Keratinocyte (primary cell): ENCODE results near the gene DIAPH2. TPM values are rescaled to one million over a fixed set of nuclear protein-coding genes. Genes with fewer than 3 reads are reported as not detected.

ENCODE experiments used
- DNase-seq: peaks from one replicate; pipeline ENCODE4 v3.0.0-alpha.2; 2011; ENCODE audit warnings: low read depth, missing footprints, low spot score
- FAIRE-seq: peaks from 2 replicates; lab custom pipeline; 2011; peaks lifted over from hg19 to GRCh38; lab: Jason Lieb, UNC
- H2AFZ ChIP-seq: 2 replicates; pipeline ENCODE4 v1.6.0; 2012; ENCODE audit warnings: low read length, control low read depth, inconsistent platforms; ENCODE audit not compliant: control insufficient read depth
- H3K27ac ChIP-seq: 2 replicates; pipeline ENCODE4 v1.5.1; 2011; ENCODE audit warnings: low read length; ENCODE audit not compliant: control insufficient read depth, insufficient read depth
- H3K27me3 ChIP-seq: 3 replicates; pipeline ENCODE4 v1.6.0; 2011; ENCODE audit warnings: low read length; ENCODE audit not compliant: control insufficient read depth, insufficient read depth; ENCODE audit errors: extremely low read depth
- H3K36me3 ChIP-seq, 2 experiments: 2 replicates in 1 of 2; 3 replicates in 1 of 2; pipeline ENCODE4 v1.5.1; 2011; ENCODE audit warnings: low read length in 2 of 2, mild to moderate bottlenecking in 1 of 2; ENCODE audit not compliant: control insufficient read depth in 2 of 2, insufficient read depth in 2 of 2; ENCODE audit errors: extremely low read depth in 1 of 2
- H3K4me1 ChIP-seq: 3 replicates; pipeline ENCODE4 v1.5.1; 2011; ENCODE audit warnings: low read length; ENCODE audit not compliant: control insufficient read depth, insufficient read depth; ENCODE audit errors: extremely low read depth
- H3K4me2 ChIP-seq: 3 replicates; pipeline ENCODE4 v1.6.0; 2011; ENCODE audit warnings: low read depth, low read length; ENCODE audit not compliant: control insufficient read depth, insufficient read depth; ENCODE audit errors: extremely low read depth
- H3K4me3 ChIP-seq, 3 experiments: fragments of 200-600 bp in 1 of 3; sonication (generic) in 1 of 3; 2 replicates in 2 of 3; 3 replicates in 1 of 3; pipeline ENCODE4 v1.5.1; 2011 to 2016; ENCODE audit warnings: low read length in 3 of 3, mild to moderate bottlenecking in 3 of 3, control low read depth in 2 of 3, inconsistent platforms in 1 of 3, low read depth in 1 of 3, mixed read lengths in 1 of 3, mixed run types in 1 of 3, moderate library complexity in 1 of 3; ENCODE audit not compliant: control insufficient read depth in 2 of 3, insufficient read depth in 2 of 3; ENCODE audit errors: extremely low read depth in 1 of 3
- H3K79me2 ChIP-seq: 2 replicates; pipeline ENCODE4 v1.6.0; 2012; ENCODE audit warnings: low read length; ENCODE audit not compliant: control insufficient read depth, insufficient read depth
- H3K9ac ChIP-seq: 3 replicates; pipeline ENCODE4 v1.6.0; 2011; ENCODE audit warnings: low read length; ENCODE audit not compliant: control insufficient read depth, insufficient read depth; ENCODE audit errors: extremely low read depth
- H3K9me1 ChIP-seq: 3 replicates; pipeline ENCODE4 v1.6.0; 2011; ENCODE audit warnings: low read length; ENCODE audit not compliant: control insufficient read depth, insufficient read depth; ENCODE audit errors: extremely low read depth
- H3K9me3 ChIP-seq: 2 replicates; pipeline ENCODE4 v1.5.1; 2012; ENCODE audit warnings: low read depth, low read length; ENCODE audit not compliant: control insufficient read depth
- H4K20me1 ChIP-seq: 3 replicates; pipeline ENCODE4 v1.6.0; 2011; ENCODE audit warnings: low read length; ENCODE audit not compliant: control insufficient read depth, insufficient read depth; ENCODE audit errors: extremely low read depth
- CTCF ChIP-seq, 3 experiments: IDR thresholded peaks in 1 of 3; conservative IDR thresholded peaks in 1 of 3; optimal IDR thresholded peaks in 1 of 3; 2 replicates in 2 of 3; 3 replicates in 1 of 3; pipeline versions ENCODE3 to v1.5.1; 2011; ENCODE audit warnings: low read length in 3 of 3, mild to moderate bottlenecking in 3 of 3, moderate library complexity in 2 of 3, control low read depth in 1 of 3, inconsistent platforms in 1 of 3; ENCODE audit not compliant: insufficient read depth in 2 of 3; ENCODE audit errors: extremely low read depth in 1 of 3
- EZH2 ChIP-seq: IDR thresholded peaks from one replicate; pipeline ENCODE4 v1.6.1; 2012; ENCODE audit warnings: inconsistent platforms, mild to moderate bottlenecking, low read length, moderate library complexity
- dilution Hi-C: fragments of 300-500 bp; cut with MboI; formaldehyde crosslinking; loops from one replicate; pipeline ENCODE4 v1.7.0; 2020; ENCODE audit warnings: low sequenced_read_pairs; ENCODE audit not compliant: extremely low pct_ligation_motif_present
- polyA plus RNA-seq, 5 experiments: library from polyadenylated mRNA; depleted of rRNA in 3 of 5; stranded (reverse) in 3 of 5; stranded (forward) in 1 of 5; unstranded in 1 of 5; fragments of >200 nt; gene quantifications; 1 replicate in 1 of 5; 2 replicates in 3 of 5; 3 replicates in 1 of 5; pipeline versions ENCODE4 v1.2.1 to v1.2.3, GENCODE V29; 2011 to 2012; ENCODE audit warnings: missing spikeins in 2 of 5, low read depth in 1 of 5, low replicate concordance in 1 of 5

The DIAPH2 gene
- polyA plus RNA-seq, 1 donor (not counting 4 experiments of a cell fraction or from before 2014, with no cell fraction given), result 7.4 TPM

GRCh38 chrX:97334850-97335249 lies 650.2 kb downstream of the DIAPH2 start:
- Histone ChIP-seq H2AFZ (no peak overlapping the region), H3K4me3 (no peak overlapping the region), H3K9me3 (no peaks in the 10 kb centered on the region), H3K79me2 (no peaks in the 10 kb centered on the region), H3K4me2 (no peak overlapping the region), H3K27ac (no peak overlapping the region), H4K20me1 (no peaks in the 10 kb centered on the region), H3K9me1 (no peaks in the 10 kb centered on the region), H3K9ac (no peak overlapping the region), H3K4me1 (no peaks in the 10 kb centered on the region), H3K36me3 (no peaks in the 10 kb centered on the region), H3K27me3 (no peaks in the 10 kb centered on the region)
- dilution Hi-C loops, result no loop called here
- TF ChIP-seq EZH2, result no peak
- TF ChIP-seq CTCF (optimal IDR thresholded peaks at IDR 0.05 in 1 of 3, IDR thresholded peaks at IDR 0.05 in 1 of 3, conservative IDR thresholded peaks at IDR 0.05 in 1 of 3; ENCODE audit: extremely low read depth in 1 of 3, insufficient read depth in 2 of 3, low read length in 3 of 3), result no peak
- DNase-seq (no peak), FAIRE-seq (no peak)

- H4K20me1 ChIP-seq, result no peaks in the 10 kb centered on the region
- H3K4me1 ChIP-seq, result no peaks in the 10 kb centered on the region
- no peak for DNase-seq
- no peaks in the 10 kb centered on the region for H3K27me3 ChIP-seq
- dilution Hi-C loops, result no loop called here
- no peak overlapping the region for H3K4me2 ChIP-seq
- no peaks in the 10 kb centered on the region for H3K79me2 ChIP-seq
- no peak overlapping the region for H3K4me3 ChIP-seq
- no peak overlapping the region for H3K9ac ChIP-seq
- no peaks in the 10 kb centered on the region for H3K9me1 ChIP-seq
- no peak overlapping the region for H3K27ac ChIP-seq
- no peak for FAIRE-seq
- TF ChIP-seq CTCF (optimal IDR thresholded peaks at IDR 0.05 in 1 of 3, IDR thresholded peaks at IDR 0.05 in 1 of 3, conservative IDR thresholded peaks at IDR 0.05 in 1 of 3; ENCODE audit: extremely low read depth in 1 of 3, insufficient read depth in 2 of 3, low read length in 3 of 3) (no peak), EZH2 (no peak)
- no peaks in the 10 kb centered on the region for H3K36me3 ChIP-seq
- no peaks in the 10 kb centered on the region for H3K9me3 ChIP-seq
- H2AFZ ChIP-seq, result no peak overlapping the region
These were observed 660.1 kb downstream of the DIAPH2 start for GRCh38 chrX:97344724-97345123.
